22Rv1 (cell line): ENCODE measurements around the gene DNAH8.

Experiments used
- H3K27ac ChIP-seq: fragments of 450-650 bp; 2 replicates; pipeline ENCODE4 v1.5.1; 2017
- ZFX ChIP-seq: fragments of 450-650 bp; IDR thresholded peaks from 2 replicates; pipeline ENCODE4 v1.6.1; 2017; ENCODE audit warnings: antibody characterized with exemption, borderline replicate concordance
- TF ChIP-seq, protein P1 (sequence below): fragments of 450-650 bp; IDR thresholded peaks from 2 replicates; pipeline ENCODE4 v1.5.1; 2017; ENCODE audit warnings: mild to moderate bottlenecking

The DNAH8 gene

GRCh38 chr6:38774929-38775707 is 60.0 kb downstream of the DNAH8 start:
- no peak overlapping the region for H3K27ac ChIP-seq
- TF ChIP-seq ZFX = no peak
- TF ChIP-seq, protein P1, sequence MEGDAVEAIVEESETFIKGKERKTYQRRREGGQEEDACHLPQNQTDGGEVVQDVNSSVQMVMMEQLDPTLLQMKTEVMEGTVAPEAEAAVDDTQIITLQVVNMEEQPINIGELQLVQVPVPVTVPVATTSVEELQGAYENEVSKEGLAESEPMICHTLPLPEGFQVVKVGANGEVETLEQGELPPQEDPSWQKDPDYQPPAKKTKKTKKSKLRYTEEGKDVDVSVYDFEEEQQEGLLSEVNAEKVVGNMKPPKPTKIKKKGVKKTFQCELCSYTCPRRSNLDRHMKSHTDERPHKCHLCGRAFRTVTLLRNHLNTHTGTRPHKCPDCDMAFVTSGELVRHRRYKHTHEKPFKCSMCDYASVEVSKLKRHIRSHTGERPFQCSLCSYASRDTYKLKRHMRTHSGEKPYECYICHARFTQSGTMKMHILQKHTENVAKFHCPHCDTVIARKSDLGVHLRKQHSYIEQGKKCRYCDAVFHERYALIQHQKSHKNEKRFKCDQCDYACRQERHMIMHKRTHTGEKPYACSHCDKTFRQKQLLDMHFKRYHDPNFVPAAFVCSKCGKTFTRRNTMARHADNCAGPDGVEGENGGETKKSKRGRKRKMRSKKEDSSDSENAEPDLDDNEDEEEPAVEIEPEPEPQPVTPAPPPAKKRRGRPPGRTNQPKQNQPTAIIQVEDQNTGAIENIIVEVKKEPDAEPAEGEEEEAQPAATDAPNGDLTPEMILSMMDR = no peak

- no peak overlapping the region for H3K27ac ChIP-seq
- no peak for TF ChIP-seq ZFX
- TF ChIP-seq, protein P1 = no peak
Observed at GRCh38 chr6:38775870-38776269, 60.8 kb downstream of the DNAH8 start.

GRCh38 chr6:38776515-38776914 is 61.4 kb downstream of the DNAH8 start:
- H3K27ac ChIP-seq = no peak overlapping the region
- TF ChIP-seq, protein P1 = no peak
- no peak for TF ChIP-seq ZFX

- H3K27ac ChIP-seq = no peak overlapping the region
- TF ChIP-seq, protein P1 = no peak
- TF ChIP-seq ZFX = no peak
Observed at GRCh38 chr6:38779310-38780062, 64.4 kb downstream of the DNAH8 start.

- TF ChIP-seq ZFX = no peak
- TF ChIP-seq, protein P1 = no peak
- H3K27ac ChIP-seq = no peak overlapping the region
Observed at GRCh38 chr6:38782616-38783015, 67.5 kb downstream of the DNAH8 start.

GRCh38 chr6:38783443-38784228 is 68.5 kb downstream of the DNAH8 start:
- no peak for TF ChIP-seq ZFX
- TF ChIP-seq, protein P1 = no peak
- 0 out of 2 replicates have a peak overlapping the region, but pooled peaks have one; percentile 15 for H3K27ac ChIP-seq
